AG04450 (cell line): ENCODE measurements around the gene RALGPS1. TPM values are rescaled to one million over a fixed set of nuclear protein-coding genes. Genes with fewer than 3 reads are reported as not detected.

Experiments used
- CTCF ChIA-PET: fragments of 300-600, 350-600 bp; formaldehyde crosslinking; extraction: SDS; loops from one replicate; lab custom pipeline; 2022; ENCODE audit warnings: antibody characterized with exemption, inconsistent platforms; lab: Charles Lee
- POLR2A ChIA-PET: fragments of 350-600 bp; formaldehyde crosslinking; extraction: SDS; loops from one replicate; lab custom pipeline; 2021; ENCODE audit warnings: antibody characterized with exemption, inconsistent platforms; lab: Yijun Ruan, JAX
- DNase-seq: peaks from one replicate; pipeline ENCODE4 v3.0.0-alpha.2; 2011; ENCODE audit warnings: low read depth, low spot score
- H3K27ac ChIP-seq: one replicate; pipeline ENCODE4 v1.5.1; 2012; ENCODE audit warnings: low read depth, low read length, control low read depth
- H3K27me3 ChIP-seq: one replicate; pipeline ENCODE4 v1.6.0; 2012; ENCODE audit warnings: low read length; ENCODE audit not compliant: control insufficient read depth, insufficient read depth
- H3K4me3 ChIP-seq: 2 replicates; pipeline ENCODE4 v1.5.1; 2011; ENCODE audit warnings: mild to moderate bottlenecking, low read depth, low read length, control low read depth
- H3K9me3 ChIP-seq: 2 replicates; pipeline ENCODE4 v1.5.1; 2012; ENCODE audit warnings: low read length; ENCODE audit not compliant: control insufficient read depth, insufficient read depth
- CTCF ChIP-seq: IDR thresholded peaks from 2 replicates; pipeline ENCODE4 v1.5.1; 2011; ENCODE audit warnings: low read depth, low read length, control low read depth, inconsistent platforms
- polyA plus RNA-seq: library from polyadenylated mRNA; depleted of rRNA; stranded (reverse); fragments of >200 nt; gene quantifications from 2 replicates; pipeline ENCODE4 v1.2.3, GENCODE V29; 2011

RALGPS1 gene
- polyA plus RNA-seq, 1 experiment, result 4.6 TPM

- CTCF ChIA-PET, result interaction anchor here (1.0 kb wide), 1 partner anchor 60 kb away, joined by 3 read pairs; no protein-coding TSS in a partner anchor
- no peaks in the 10 kb centered on the region for H3K9me3 ChIP-seq
- POLR2A ChIA-PET, result no interaction called here
- DNase-seq, result no peak
- no peak overlapping the region for H3K27ac ChIP-seq
- H3K27me3 ChIP-seq, result no peaks in the 10 kb centered on the region
- TF ChIP-seq CTCF, result no peak
- H3K4me3 ChIP-seq, result no peak overlapping the region
Observed at GRCh38 chr9:126955811-126956210, 41.2 kb downstream of the RALGPS1 start.

- no peaks in the 10 kb centered on the region for H3K27me3 ChIP-seq
- no peak overlapping the region for H3K4me3 ChIP-seq
- H3K9me3 ChIP-seq, result no peaks in the 10 kb centered on the region
- TF ChIP-seq CTCF, result no peak
- H3K27ac ChIP-seq, result peak overlapping the region; percentile 86
- peak; percentile 34 for DNase-seq
- POLR2A ChIA-PET, result interaction anchor here (2.0 kb wide), 1 partner anchor 229 kb away, joined by 5 read pairs; no protein-coding TSS in a partner anchor
- CTCF ChIA-PET, result interaction anchor here (0.8 to 1.7 kb wide), 5 partner anchors 9 to 243 kb away, joined by 3 to 7 read pairs (median 3); no protein-coding TSS in a partner anchor
Observed at GRCh38 chr9:126956917-126957686, 42.5 kb downstream of the RALGPS1 start.

GRCh38 chr9:126957687-126958053 lies 43.1 kb downstream of the RALGPS1 start:
- peak overlapping the region; percentile 86 for H3K27ac ChIP-seq
- DNase-seq, result no peak
- no peaks in the 10 kb centered on the region for H3K9me3 ChIP-seq
- H3K27me3 ChIP-seq, result no peaks in the 10 kb centered on the region
- CTCF ChIA-PET, result interaction anchor here (1.1 to 1.7 kb wide), 3 partner anchors 9 to 243 kb away, joined by 3 to 7 read pairs (median 5); no protein-coding TSS in a partner anchor
- TF ChIP-seq CTCF, result peak; percentile 5; the same call in 1 of the 2 replicates
- POLR2A ChIA-PET, result interaction anchor here (0.6 to 2.0 kb wide), 2 partner anchors 229 to 1758 kb away, joined by 5 to 6 read pairs; no protein-coding TSS in a partner anchor
- H3K4me3 ChIP-seq, result no peak overlapping the region

- ChIA-PET POLR2A (interaction anchor here (0.7 kb wide), 1 partner anchor 512 kb away, joined by 6 read pairs; no protein-coding TSS in a partner anchor), CTCF (no interaction called here)
- no peak for TF ChIP-seq CTCF
- H3K27ac ChIP-seq, result no peak overlapping the region
- no peaks in the 10 kb centered on the region for H3K27me3 ChIP-seq
- H3K4me3 ChIP-seq, result no peak overlapping the region
- no peak for DNase-seq
- no peaks in the 10 kb centered on the region for H3K9me3 ChIP-seq
Observed at GRCh38 chr9:126959336-126959735, 44.8 kb downstream of the RALGPS1 start.

- TF ChIP-seq CTCF, result no peak
- no peak for DNase-seq
- POLR2A ChIA-PET, result no interaction called here
- CTCF ChIA-PET, result no interaction called here
- no peaks in the 10 kb centered on the region for H3K9me3 ChIP-seq
- no peak overlapping the region for H3K27ac ChIP-seq
- H3K27me3 ChIP-seq, result no peaks in the 10 kb centered on the region
- H3K4me3 ChIP-seq, result no peak overlapping the region
Observed at GRCh38 chr9:126959917-126960316, 45.3 kb downstream of the RALGPS1 start.
